Fibroblast of lung (primary cell): ENCODE data around the gene ARHGAP21. TPM values are rescaled to one million over a fixed set of nuclear protein-coding genes. Genes with fewer than 3 reads are reported as not detected.
"Not testable (repeated sequence)": the region's sequence is repeated elsewhere in the genome, so short reads cannot be mapped to it uniquely, and the experiment has no call there.

Experiments used
- DNase-seq, 2 donors: peaks; one replicate each; pipeline versions ENCODE4 v3.0.0 to v3.0.0-alpha.2; 2010; ENCODE audit warnings: low read depth in 2 of 2
- H2AFZ ChIP-seq: 2 replicates; pipeline ENCODE4 v1.5.1; 2012; ENCODE audit warnings: low read length, control low read depth, inconsistent platforms
- H3K27ac ChIP-seq: 2 replicates; pipeline ENCODE4 v1.5.1; 2011; ENCODE audit warnings: low read length, control low read depth; ENCODE audit not compliant: insufficient read depth
- H3K27me3 ChIP-seq: 2 replicates; pipeline ENCODE4 v1.5.1; 2011; ENCODE audit warnings: mild to moderate bottlenecking, low read length; ENCODE audit not compliant: control insufficient read depth, insufficient read depth
- H3K36me3 ChIP-seq: 2 replicates; pipeline ENCODE4 v1.5.1; 2011; ENCODE audit warnings: low read length; ENCODE audit not compliant: control insufficient read depth, insufficient read depth
- H3K4me1 ChIP-seq: 2 replicates; pipeline ENCODE4 v1.5.1; 2011; ENCODE audit warnings: low read length; ENCODE audit not compliant: control insufficient read depth, insufficient read depth; ENCODE audit errors: extremely low read depth
- H3K4me2 ChIP-seq: 2 replicates; pipeline ENCODE4 v1.5.1; 2011; ENCODE audit warnings: low read length, control low read depth; ENCODE audit not compliant: insufficient read depth; ENCODE audit errors: extremely low read depth
- H3K4me3 ChIP-seq, 4 experiments: fragments of 200-600 bp in 1 of 4; sonication (generic) in 1 of 4; replicated peaks in 1 of 4; 2 replicates each; pipeline ENCODE4 v1.5.1; 2011 to 2016; ENCODE audit warnings: low read length in 4 of 4, low read depth in 3 of 4, mild to moderate bottlenecking in 3 of 4, control low read depth in 2 of 4, inconsistent platforms in 1 of 4, mixed read lengths in 1 of 4; ENCODE audit not compliant: insufficient read depth in 1 of 4; ENCODE audit errors: control extremely low read depth in 1 of 4
- H3K79me2 ChIP-seq: 2 replicates; pipeline ENCODE4 v1.5.1; 2012; ENCODE audit warnings: mild to moderate bottlenecking, low read length, inconsistent platforms; ENCODE audit not compliant: control insufficient read depth, insufficient read depth
- H3K9ac ChIP-seq: 2 replicates; pipeline ENCODE4 v1.5.1; 2011; ENCODE audit warnings: mild to moderate bottlenecking, low read length, control low read depth; ENCODE audit not compliant: insufficient read depth
- H3K9me3 ChIP-seq: 2 replicates; pipeline ENCODE4 v1.5.1; 2012; ENCODE audit warnings: low read depth, low read length; ENCODE audit not compliant: control insufficient read depth, insufficient read depth
- H4K20me1 ChIP-seq: 2 replicates; pipeline ENCODE4 v1.5.1; 2011; ENCODE audit warnings: low read length; ENCODE audit not compliant: control insufficient read depth, insufficient read depth; ENCODE audit errors: extremely low read depth
- EZH2 ChIP-seq: IDR thresholded peaks from 2 replicates; pipeline ENCODE4 v1.5.1; 2012; ENCODE audit warnings: low read length, control low read depth, mild to moderate bottlenecking; ENCODE audit errors: missing control alignments
- polyA plus RNA-seq, 2 donors: library from polyadenylated mRNA; depleted of rRNA in 1 of 2; stranded (reverse) in 1 of 2; unstranded in 1 of 2; fragments of >200 nt; gene quantifications; 2 replicates each; pipeline ENCODE4 v1.2.1, GENCODE V29; 2011 to 2012; ENCODE audit warnings: missing spikeins in 1 of 2
- total RNA-seq: library from RNA; depleted of rRNA; stranded (reverse); fragments of >200 nt; gene quantifications from 2 replicates; pipeline ENCODE4 v1.2.1, GENCODE V29; 2014
- TF ChIP-seq, protein P1 (sequence below), 2 donors: IDR thresholded peaks in 1 of 2; conservative IDR thresholded peaks in 1 of 2; 1 replicate in 1 of 2; 2 replicates in 1 of 2; pipeline ENCODE4 v1.5.1; 2011 to 2012; ENCODE audit warnings: low read length in 2 of 2, control low read depth in 1 of 2, inconsistent platforms in 1 of 2, low read depth in 1 of 2, mild to moderate bottlenecking in 1 of 2

ARHGAP21 gene
- total and polyA plus RNA-seq, 2 donors (not counting 1 experiment from before 2014, with no cell fraction given) = 105 to 173 TPM

DNA sequence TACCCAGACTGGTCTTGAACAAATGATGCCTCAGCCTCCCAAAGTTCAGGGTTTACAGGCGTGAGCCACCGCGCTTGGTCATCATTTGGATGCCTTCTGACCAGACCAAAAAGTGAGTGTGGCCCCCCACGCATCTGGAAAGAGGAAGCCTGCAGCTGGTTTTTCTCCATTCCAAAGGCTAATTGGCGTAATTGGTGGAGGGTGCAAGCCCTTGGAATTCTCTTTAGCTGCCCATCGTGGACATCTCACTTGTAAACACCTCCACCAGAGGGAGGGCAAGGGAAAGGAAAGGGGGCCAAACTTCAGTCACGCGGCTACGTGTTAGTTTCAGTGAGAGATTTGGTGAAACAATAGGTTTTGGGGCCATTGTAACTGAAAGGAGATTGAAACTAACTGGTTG is 4.1 kb upstream of the ARHGAP21 start:
- Histone ChIP-seq H3K27ac (no peak overlapping the region), H3K36me3 (no peaks in the 10 kb centered on the region), H3K4me3 (no peak overlapping the region), H3K27me3 (no peaks in the 10 kb centered on the region), H3K9ac (no peak overlapping the region), H3K9me3 (no peaks in the 10 kb centered on the region), H2AFZ (no peak overlapping the region), H3K4me2 (no peak overlapping the region), H4K20me1 (no peaks in the 10 kb centered on the region), H3K79me2 (peaks cover 2% of the 10 kb centered on the region), H3K4me1 (no peaks in the 10 kb centered on the region)
- no peak for DNase-seq
- TF ChIP-seq EZH2 = no peak
- TF ChIP-seq, protein P1, sequence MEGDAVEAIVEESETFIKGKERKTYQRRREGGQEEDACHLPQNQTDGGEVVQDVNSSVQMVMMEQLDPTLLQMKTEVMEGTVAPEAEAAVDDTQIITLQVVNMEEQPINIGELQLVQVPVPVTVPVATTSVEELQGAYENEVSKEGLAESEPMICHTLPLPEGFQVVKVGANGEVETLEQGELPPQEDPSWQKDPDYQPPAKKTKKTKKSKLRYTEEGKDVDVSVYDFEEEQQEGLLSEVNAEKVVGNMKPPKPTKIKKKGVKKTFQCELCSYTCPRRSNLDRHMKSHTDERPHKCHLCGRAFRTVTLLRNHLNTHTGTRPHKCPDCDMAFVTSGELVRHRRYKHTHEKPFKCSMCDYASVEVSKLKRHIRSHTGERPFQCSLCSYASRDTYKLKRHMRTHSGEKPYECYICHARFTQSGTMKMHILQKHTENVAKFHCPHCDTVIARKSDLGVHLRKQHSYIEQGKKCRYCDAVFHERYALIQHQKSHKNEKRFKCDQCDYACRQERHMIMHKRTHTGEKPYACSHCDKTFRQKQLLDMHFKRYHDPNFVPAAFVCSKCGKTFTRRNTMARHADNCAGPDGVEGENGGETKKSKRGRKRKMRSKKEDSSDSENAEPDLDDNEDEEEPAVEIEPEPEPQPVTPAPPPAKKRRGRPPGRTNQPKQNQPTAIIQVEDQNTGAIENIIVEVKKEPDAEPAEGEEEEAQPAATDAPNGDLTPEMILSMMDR (conservative IDR thresholded peaks at IDR 0.05 in 1 of 2, IDR thresholded peaks at IDR 0.05 in 1 of 2; ENCODE audit: low read depth in 1 of 2, low read length in 2 of 2) = peak in 1 of 2 donors; percentile 23

DNA sequence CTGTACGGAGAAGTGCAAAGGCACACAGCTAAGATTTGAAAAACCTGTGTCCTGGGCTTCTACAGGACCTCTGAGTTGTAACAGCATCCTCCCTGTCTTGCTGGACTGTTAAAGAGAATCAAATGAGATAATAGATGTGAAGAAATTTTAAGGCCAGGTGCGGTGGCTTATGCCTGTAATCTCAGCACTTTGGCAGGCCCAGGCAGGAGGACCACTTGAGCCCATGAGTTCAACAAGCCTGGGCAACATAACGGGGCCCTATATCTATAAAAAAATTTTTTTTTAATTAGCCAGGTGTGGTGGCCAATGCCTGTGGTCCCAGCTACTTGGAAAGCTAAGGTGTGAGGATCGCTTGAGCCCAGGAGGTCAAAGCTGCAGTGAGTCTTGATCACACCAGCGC is 2.9 kb upstream of the ARHGAP21 start:
- Histone ChIP-seq H3K79me2 (peaks cover 13% of the 10 kb centered on the region), H2AFZ (no peak overlapping the region), H3K4me1 (no peaks in the 10 kb centered on the region), H3K36me3 (peaks cover 2% of the 10 kb centered on the region), H3K27ac (no peak overlapping the region), H3K27me3 (no peaks in the 10 kb centered on the region), H3K9ac (no peak overlapping the region), H3K9me3 (no peaks in the 10 kb centered on the region), H4K20me1 (no peaks in the 10 kb centered on the region), H3K4me3 (no peak overlapping the region), H3K4me2 (no peak overlapping the region)
- TF ChIP-seq, protein P1 (conservative IDR thresholded peaks at IDR 0.05 in 1 of 2, IDR thresholded peaks at IDR 0.05 in 1 of 2; ENCODE audit: low read depth in 1 of 2, low read length in 2 of 2) = no peak
- no peak for TF ChIP-seq EZH2
- DNase-seq = no peak

DNA sequence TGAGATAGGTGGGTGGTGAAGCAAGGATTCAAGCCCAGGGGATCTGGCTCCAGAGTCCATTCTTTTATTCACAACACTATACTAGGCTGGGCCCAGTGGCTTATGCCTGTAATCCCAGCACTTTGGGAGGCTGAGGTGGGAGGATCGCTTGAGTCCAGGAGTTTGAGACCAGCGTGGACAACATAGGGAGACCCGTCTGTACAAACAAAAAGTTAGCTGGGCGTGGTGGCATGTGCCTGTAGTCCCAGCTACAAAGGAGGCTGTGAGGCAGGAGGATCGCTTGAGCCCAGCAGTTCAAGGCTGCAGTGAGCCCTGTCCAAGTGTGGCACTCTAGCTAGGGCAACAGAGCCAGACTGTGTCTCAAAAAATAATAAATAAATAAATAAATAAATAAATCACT is 2.3 kb upstream of the ARHGAP21 start:
- not testable (repeated sequence) for H3K9me3 ChIP-seq, H3K4me2 ChIP-seq, H2AFZ ChIP-seq, H3K27ac ChIP-seq, H3K27me3 ChIP-seq, H3K4me3 ChIP-seq, DNase-seq, H3K9ac ChIP-seq, H3K36me3 ChIP-seq, H4K20me1 ChIP-seq, H3K4me1 ChIP-seq
- H3K79me2 ChIP-seq = peaks cover 19% of the 10 kb centered on the region
